HFFc6 (cell line): ENCODE results near the gene BBS9. TPM values are rescaled to one million over a fixed set of nuclear protein-coding genes. Genes with fewer than 3 reads are reported as not detected.

Experiments
- DNase-seq: peaks from one replicate; pipeline ENCODE4 v3.0.0-alpha.2; 2018
- H3K27ac Mint-ChIP-seq: 2 replicates; pipeline ENCODE4 v1.8.0; 2020; ENCODE audit warnings: mild to moderate bottlenecking, mixed read lengths
- H3K27me3 Mint-ChIP-seq: 2 replicates; pipeline ENCODE4 v1.8.0; 2021; ENCODE audit warnings: mild to moderate bottlenecking, moderate library complexity, mixed read lengths; ENCODE audit not compliant: insufficient read depth
- H3K36me3 Mint-ChIP-seq: 2 replicates; pipeline ENCODE4 v1.8.0; 2021; ENCODE audit warnings: low read depth, mixed read lengths
- H3K4me1 Mint-ChIP-seq: 2 replicates; pipeline ENCODE4 v1.8.0; 2020; ENCODE audit warnings: low read depth, mixed read lengths
- H3K4me3 Mint-ChIP-seq: 2 replicates; pipeline ENCODE4 v1.8.0; 2020; ENCODE audit warnings: mild to moderate bottlenecking, moderate library complexity, mixed read lengths
- H3K9me3 Mint-ChIP-seq: 2 replicates; pipeline ENCODE4 v1.8.0; 2020; ENCODE audit warnings: mild to moderate bottlenecking, mixed read lengths
- CTCF ChIP-seq: fragments of 200-600 bp; sonication (generic); IDR thresholded peaks from 2 replicates; pipeline ENCODE4 v1.5.0; 2021; ENCODE audit warnings: antibody characterized with exemption, mild to moderate bottlenecking
- total RNA-seq, 6 experiments: library from RNA; stranded (reverse); fragmentation: NEBNext Ultra II Directional; extraction: Animal tissue kit (Norgen Biotek cat#: 25700); gene quantifications; 2 replicates in 1 of 6; 3 replicates in 5 of 6; pipeline ENCODE4 v1.2.3, GENCODE V29; 2021

Gene BBS9
- total RNA-seq, 6 experiments from 2014 or later: 10.6 to 13.0 (median 12.1) TPM

- Mint-ChIP-seq H3K36me3 (peaks cover 9% of the 10 kb centered on the region; the same call in 1 of the 2 replicates), H3K9me3 (no peaks in the 10 kb centered on the region), H3K27me3 (no peaks in the 10 kb centered on the region; the same call in 1 of the 2 replicates), H3K4me3 (no peak overlapping the region), H3K27ac (no peak overlapping the region), H3K4me1 (peaks cover 63% of the 10 kb centered on the region)
- no peak for TF ChIP-seq CTCF
- no peak for DNase-seq
Observed at GRCh38 chr7:33646891-33647391, 517.6 kb downstream of the BBS9 start.

GRCh38 chr7:33649476-33650441 is 520.4 kb downstream of the BBS9 start:
- peak; percentile 26 for DNase-seq
- Mint-ChIP-seq H3K4me3 (no peak overlapping the region), H3K4me1 (peaks cover 47% of the 10 kb centered on the region), H3K36me3 (peaks cover 9% of the 10 kb centered on the region; the same call in 1 of the 2 replicates), H3K27ac (no peak overlapping the region), H3K27me3 (no peaks in the 10 kb centered on the region; the same call in 1 of the 2 replicates), H3K9me3 (no peaks in the 10 kb centered on the region)
- TF ChIP-seq CTCF: no peak

GRCh38 chr7:33650828-33651227 is 521.5 kb downstream of the BBS9 start:
- peaks cover 9% of the 10 kb centered on the region; the same call in 1 of the 2 replicates for H3K36me3 Mint-ChIP-seq

GRCh38 chr7:33651998-33652515 is 522.7 kb downstream of the BBS9 start:
- no peak for DNase-seq
- no peak overlapping the region for H3K27ac Mint-ChIP-seq
- no peak overlapping the region for H3K4me3 Mint-ChIP-seq
- H3K36me3 Mint-ChIP-seq: peaks cover 9% of the 10 kb centered on the region; the same call in 1 of the 2 replicates
- no peaks in the 10 kb centered on the region; the same call in 1 of the 2 replicates for H3K27me3 Mint-ChIP-seq
- no peaks in the 10 kb centered on the region for H3K9me3 Mint-ChIP-seq
- H3K4me1 Mint-ChIP-seq: peaks cover 29% of the 10 kb centered on the region
- no peak for TF ChIP-seq CTCF

More at GRCh38 chr7:33650828-33651227, 521.5 kb downstream of the BBS9 start:
- H3K27ac Mint-ChIP-seq: no peak overlapping the region
- H3K27me3 Mint-ChIP-seq: no peaks in the 10 kb centered on the region; the same call in 1 of the 2 replicates
- H3K4me3 Mint-ChIP-seq: no peak overlapping the region; the same call in 1 of the 2 replicates
- DNase-seq: no peak
- no peak for TF ChIP-seq CTCF
- peaks cover 38% of the 10 kb centered on the region for H3K4me1 Mint-ChIP-seq
- H3K9me3 Mint-ChIP-seq: no peaks in the 10 kb centered on the region

GRCh38 chr7:33654676-33655075 is 525.3 kb downstream of the BBS9 start:
- Mint-ChIP-seq H3K4me3 (no peak overlapping the region), H3K27ac (no peak overlapping the region), H3K9me3 (no peaks in the 10 kb centered on the region), H3K36me3 (no peaks in the 10 kb centered on the region), H3K4me1 (peaks cover 21% of the 10 kb centered on the region), H3K27me3 (no peaks in the 10 kb centered on the region)
- TF ChIP-seq CTCF: no peak
- DNase-seq: no peak

Other genes starting within 250 kb of the BBS9 start
- 10 to 100 TPM; 20.8 to 24.5 (median 22.0) TPM for gene KBTBD2, start 237.8 kb upstream of the BBS9 start, total RNA-seq
- 100 to 1,000 TPM; 196 to 241 (median 214) TPM for gene FKBP9, start 172.1 kb upstream of the BBS9 start, total RNA-seq
- 10 to 100 TPM; 15.3 to 19.4 (median 16.4) TPM for gene NT5C3A, start 66.8 kb upstream of the BBS9 start, total RNA-seq
- 10 to 100 TPM; 11.4 to 16.6 (median 14.9) TPM for gene RP9, start 20.2 kb upstream of the BBS9 start, total RNA-seq